NT2/D1 (cell line): ENCODE results near the gene TNFSF13.
A peak's percentile ranks its signal among the peaks of the same experiment; 100 is the strongest.

Experiments used
- DNase-seq: peaks from one replicate; pipeline ENCODE4 v3.0.0-alpha.2; 2011; ENCODE audit warnings: low read depth, low spot score
- H3K27me3 ChIP-seq: 2 replicates; pipeline ENCODE4 v1.6.0; 2011; ENCODE audit warnings: mild to moderate bottlenecking; ENCODE audit not compliant: insufficient read length, insufficient read depth
- H3K36me3 ChIP-seq: 2 replicates; pipeline ENCODE4 v1.6.1; 2011; ENCODE audit warnings: mild to moderate bottlenecking, low read length, mixed read lengths; ENCODE audit not compliant: insufficient read depth, insufficient read length
- H3K4me1 ChIP-seq: 2 replicates; pipeline ENCODE4 v1.5.1; 2011; ENCODE audit not compliant: insufficient read depth, insufficient read length
- H3K4me3 ChIP-seq: 2 replicates; pipeline ENCODE4 v1.5.1; 2011; ENCODE audit warnings: low read depth; ENCODE audit not compliant: insufficient read length
- H3K9ac ChIP-seq: 2 replicates; pipeline ENCODE4 v1.6.0; 2011; ENCODE audit warnings: low read depth; ENCODE audit not compliant: insufficient read length
- H3K9me3 ChIP-seq: 2 replicates; pipeline ENCODE4 v1.5.1; 2011; ENCODE audit warnings: mild to moderate bottlenecking, low read length; ENCODE audit not compliant: insufficient read depth
- SUZ12 ChIP-seq: IDR thresholded peaks from 2 replicates; pipeline ENCODE4 v1.6.1; 2011; ENCODE audit not compliant: insufficient read length, insufficient read depth; ENCODE audit errors: extremely low read depth
- YY1 ChIP-seq: IDR thresholded peaks from 2 replicates; pipeline ENCODE4 v1.6.1; 2011; ENCODE audit not compliant: insufficient read length, insufficient read depth
- ZNF274 ChIP-seq: IDR thresholded peaks from 2 replicates; pipeline ENCODE4 v1.6.1; 2011; ENCODE audit warnings: mild to moderate bottlenecking, low read depth, low read length

TNFSF13 gene

GRCh38 chr17:7515911-7516610 lies 42.5 kb upstream of the TNFSF13 start:
- Histone ChIP-seq H3K4me1 (no peaks in the 10 kb centered on the region), H3K36me3 (peaks cover 43% of the 10 kb centered on the region), H3K9me3 (no peaks in the 10 kb centered on the region), H3K4me3 (no peak overlapping the region), H3K9ac (no peak overlapping the region), H3K27me3 (no peaks in the 10 kb centered on the region)
- DNase-seq: no peak
- no peak for TF ChIP-seq ZNF274
- TF ChIP-seq SUZ12: no peak
- no peak for TF ChIP-seq YY1

DNA sequence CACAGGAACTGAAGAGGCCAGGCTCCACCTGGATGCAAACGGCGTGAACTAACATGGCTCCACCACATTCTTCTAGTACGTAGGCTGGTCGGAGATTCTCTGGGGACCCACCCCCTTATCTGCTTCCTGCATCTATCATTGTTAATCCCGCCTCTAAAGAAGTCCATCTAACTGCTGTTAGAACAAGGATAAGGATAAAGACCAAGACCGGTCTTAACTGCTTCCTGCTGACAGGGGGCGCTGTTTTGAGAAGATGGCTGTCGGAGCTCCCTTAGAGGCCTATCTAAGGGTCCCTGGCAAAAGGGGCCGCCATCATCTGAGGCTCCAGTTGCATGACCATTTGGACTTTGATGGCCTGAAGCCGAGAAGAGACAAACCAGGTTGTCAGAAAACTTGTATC lies 35.5 kb upstream of the TNFSF13 start:
- no peaks in the 10 kb centered on the region for H3K27me3 ChIP-seq
- H3K4me3 ChIP-seq: no peak overlapping the region
- peak; percentile 25 for DNase-seq
- no peaks in the 10 kb centered on the region for H3K36me3 ChIP-seq
- no peak overlapping the region for H3K9ac ChIP-seq
- no peak for TF ChIP-seq SUZ12
- TF ChIP-seq YY1: no peak
- no peak for TF ChIP-seq ZNF274
- peaks cover 13% of the 10 kb centered on the region; the same call in 1 of the 2 replicates for H3K9me3 ChIP-seq
- no peaks in the 10 kb centered on the region for H3K4me1 ChIP-seq

DNA sequence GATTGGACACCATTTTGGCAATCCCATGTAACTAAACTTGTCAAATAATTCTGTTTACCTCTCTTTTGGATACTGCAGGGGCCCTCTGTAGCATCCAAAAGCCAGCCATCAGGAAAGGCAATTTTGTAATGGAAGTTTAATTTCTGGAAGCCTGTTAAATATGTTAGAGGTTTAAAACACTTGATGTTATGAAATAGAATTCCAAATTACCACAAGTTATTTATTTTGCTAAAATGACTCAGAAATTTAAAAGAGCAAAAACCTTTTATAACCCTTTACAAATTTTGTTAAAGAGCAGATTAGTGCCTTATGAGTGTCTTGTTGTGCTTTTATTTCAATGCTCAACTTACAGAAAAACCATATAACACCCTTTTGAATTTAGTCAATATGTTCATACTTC lies 29.7 kb upstream of the TNFSF13 start:
- peaks cover 26% of the 10 kb centered on the region; the same call in 1 of the 2 replicates for H3K9me3 ChIP-seq
- H3K9ac ChIP-seq: no peak overlapping the region
- no peaks in the 10 kb centered on the region for H3K36me3 ChIP-seq
- H3K4me3 ChIP-seq: no peak overlapping the region
- no peaks in the 10 kb centered on the region for H3K4me1 ChIP-seq
- DNase-seq: no peak
- TF ChIP-seq YY1 (no peak), SUZ12 (no peak), ZNF274 (no peak)
- no peaks in the 10 kb centered on the region for H3K27me3 ChIP-seq

DNA sequence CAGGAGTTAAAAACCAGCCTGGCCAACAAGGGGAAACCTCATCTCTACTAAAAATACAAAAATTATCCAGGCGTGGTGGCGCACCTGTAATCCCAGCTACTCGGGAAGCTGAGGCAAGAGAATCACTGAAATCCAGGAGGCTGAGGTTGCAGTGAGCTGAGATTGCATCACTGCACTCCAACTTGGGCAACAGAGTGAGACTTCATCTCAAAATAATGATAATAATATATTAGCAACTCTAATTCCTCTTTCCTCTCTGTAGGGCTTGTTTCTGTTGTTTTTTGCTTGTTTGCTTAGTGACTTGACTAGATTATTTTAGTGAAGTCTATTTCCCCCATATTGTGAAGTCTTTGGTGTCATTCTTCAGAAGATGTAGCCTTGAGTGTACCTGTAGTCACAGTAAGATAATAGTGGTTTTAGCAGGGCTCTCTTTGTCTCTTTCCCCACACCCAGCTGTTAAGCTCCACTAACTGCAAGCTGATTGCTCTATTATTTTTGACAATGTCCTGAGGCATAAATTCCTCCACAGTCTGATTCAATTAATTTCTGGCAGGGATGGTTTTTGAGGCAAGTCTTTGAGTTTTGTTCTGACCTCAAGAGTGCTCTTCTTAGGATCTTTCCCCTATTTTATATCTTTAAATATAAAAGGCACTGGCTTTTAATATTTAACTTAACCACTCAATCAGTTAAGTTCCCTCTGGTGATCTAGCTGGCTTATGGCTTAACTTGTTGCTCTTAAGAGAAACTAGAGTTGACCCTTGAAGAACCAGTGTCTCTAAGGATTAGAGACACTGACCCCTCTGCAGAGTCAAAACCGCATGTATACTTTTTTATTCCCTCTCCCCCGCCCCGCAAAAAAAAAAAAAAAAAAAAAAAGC lies 28.3 kb upstream of the TNFSF13 start:
- no peak overlapping the region for H3K9ac ChIP-seq
- no peak for TF ChIP-seq YY1
- TF ChIP-seq SUZ12: no peak
- TF ChIP-seq ZNF274: no peak
- no peak overlapping the region for H3K4me3 ChIP-seq
- H3K27me3 ChIP-seq: no peaks in the 10 kb centered on the region
- DNase-seq: no peak
- no peaks in the 10 kb centered on the region for H3K36me3 ChIP-seq
- H3K4me1 ChIP-seq: no peaks in the 10 kb centered on the region
- H3K9me3 ChIP-seq: peaks cover 26% of the 10 kb centered on the region; the same call in 1 of the 2 replicates

- Histone ChIP-seq H3K9ac (no peak overlapping the region), H3K4me1 (no peaks in the 10 kb centered on the region), H3K4me3 (no peak overlapping the region), H3K36me3 (no peaks in the 10 kb centered on the region), H3K9me3 (peaks cover 19% of the 10 kb centered on the region; the same call in 1 of the 2 replicates), H3K27me3 (no peaks in the 10 kb centered on the region)
- DNase-seq: no peak
- TF ChIP-seq ZNF274 (no peak), YY1 (no peak), SUZ12 (no peak)
Measured at GRCh38 chr17:7538050-7538449, 20.5 kb upstream of the TNFSF13 start.

DNA sequence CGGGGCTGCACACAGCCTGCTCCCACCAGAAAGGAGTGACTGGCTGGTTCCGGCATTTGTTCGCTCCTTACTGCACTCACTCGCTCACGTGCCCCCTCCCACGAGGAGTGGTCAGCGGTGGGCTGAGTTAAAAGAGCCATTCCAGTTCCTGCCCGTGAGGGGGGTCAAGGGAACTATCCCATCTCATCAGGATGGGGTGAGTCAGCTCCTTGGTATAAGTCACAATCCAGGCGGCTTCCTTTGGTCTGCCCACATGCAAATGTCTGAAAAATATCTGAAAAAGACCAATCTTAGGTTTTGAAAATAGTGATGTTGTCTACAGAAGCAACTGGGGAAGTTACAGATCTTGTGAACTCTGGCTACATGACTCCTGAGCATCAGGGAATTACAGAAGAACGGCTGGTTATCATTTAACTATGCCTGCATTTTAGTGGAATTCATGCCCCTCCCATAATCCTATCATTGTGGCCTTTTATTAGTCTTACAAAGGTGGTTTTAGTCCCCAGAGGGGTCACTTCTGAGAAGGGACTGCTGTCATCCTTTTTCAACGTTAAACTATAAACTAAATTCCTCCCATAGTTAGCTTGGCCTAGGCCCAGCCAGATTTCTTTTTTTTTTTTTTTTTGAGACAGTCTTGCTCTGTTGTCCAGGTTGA lies 19.5 kb upstream of the TNFSF13 start:
- no peak for DNase-seq
- Histone ChIP-seq H3K9me3 (peaks cover 19% of the 10 kb centered on the region; the same call in 1 of the 2 replicates), H3K4me3 (no peak overlapping the region), H3K4me1 (no peaks in the 10 kb centered on the region), H3K9ac (no peak overlapping the region), H3K27me3 (no peaks in the 10 kb centered on the region), H3K36me3 (no peaks in the 10 kb centered on the region)
- TF ChIP-seq ZNF274 (no peak), YY1 (no peak), SUZ12 (no peak)
